GM12865 (cell line): ENCODE measurements around the gene DDX25.

Experiments used
- DNase-seq: peaks from one replicate; pipeline ENCODE4 v3.0.0; 2010; ENCODE audit warnings: low read depth
- H3K4me3 ChIP-seq: 2 replicates; pipeline ENCODE4 v1.5.1; 2011; ENCODE audit warnings: mild to moderate bottlenecking, low read depth, low read length, control low read depth
- CTCF ChIP-seq: IDR thresholded peaks from 2 replicates; pipeline ENCODE4 v1.5.1; 2011; ENCODE audit warnings: low read length, control low read depth, low read depth, inconsistent platforms; ENCODE audit not compliant: insufficient read depth; ENCODE audit errors: missing control alignments

DDX25 gene

DNA sequence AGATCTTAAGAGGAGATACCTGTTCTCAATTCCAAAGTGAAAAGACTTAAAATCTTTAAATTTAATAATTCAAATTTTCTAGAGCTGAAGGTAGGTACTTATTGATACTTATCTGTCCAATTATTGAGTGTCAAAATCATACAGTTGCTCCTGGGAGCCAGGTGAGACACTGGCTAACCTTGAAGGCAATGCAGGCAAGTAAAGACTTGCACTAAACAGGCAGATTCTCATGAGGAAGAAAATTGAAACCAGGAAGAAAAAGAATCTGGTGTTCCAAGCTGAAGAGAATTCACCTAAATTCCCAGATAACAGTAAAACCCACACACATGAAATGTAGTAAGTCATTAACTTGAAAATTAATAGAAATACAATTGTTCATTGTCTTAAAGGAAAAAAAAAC is 71.8 kb downstream of the DDX25 start:
- no peak overlapping the region for H3K4me3 ChIP-seq
- no peak for TF ChIP-seq CTCF
- DNase-seq, result no peak

DNA sequence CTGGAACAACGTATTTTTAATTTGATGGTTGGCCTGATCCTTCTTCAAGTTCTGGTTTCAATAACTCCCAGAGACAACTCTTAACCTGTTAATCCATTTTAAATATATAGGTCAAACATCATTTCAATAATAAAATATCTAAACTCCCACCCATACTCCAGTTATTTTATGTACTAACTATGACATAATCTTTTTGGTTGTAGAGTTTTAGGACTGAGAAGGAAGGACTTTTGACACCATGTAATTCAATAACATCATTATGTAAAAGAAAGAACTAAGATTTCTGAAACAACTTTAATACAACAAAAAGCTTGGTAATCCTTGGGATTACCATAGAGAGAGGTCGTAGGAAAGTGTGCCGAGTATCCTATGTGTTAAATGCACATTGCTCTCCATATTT is 73.0 kb downstream of the DDX25 start:
- TF ChIP-seq CTCF, result no peak
- no peak overlapping the region for H3K4me3 ChIP-seq
- DNase-seq, result no peak

DNA sequence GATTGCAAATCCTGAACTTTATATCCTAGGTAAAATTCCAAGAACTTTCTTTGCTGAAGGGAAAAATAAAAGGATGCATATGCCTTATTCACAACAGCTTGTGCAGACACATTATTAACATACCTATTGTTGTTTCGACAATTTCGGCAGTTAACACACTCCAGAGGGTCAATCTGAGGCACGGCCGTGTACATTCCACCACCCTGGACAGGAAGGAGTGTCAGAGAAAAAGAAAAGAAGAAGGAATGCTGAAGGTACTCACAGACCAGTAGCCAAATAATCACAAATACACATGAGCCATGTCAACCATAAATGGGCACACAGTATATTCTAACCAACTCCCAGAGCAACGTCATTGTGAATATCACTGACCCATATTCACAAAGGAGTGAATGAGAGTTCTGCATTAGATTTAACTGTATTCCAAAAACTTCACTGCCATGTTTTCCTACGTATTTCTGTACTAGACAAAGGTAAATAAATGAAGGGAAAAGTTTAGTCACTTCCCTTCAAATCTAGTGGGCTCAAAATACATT is 73.9 kb downstream of the DDX25 start:
- DNase-seq, result no peak
- TF ChIP-seq CTCF, result no peak
- H3K4me3 ChIP-seq, result no peak overlapping the region
